Esophagus mucosa (tissue), 1 donor: ENCODE data around the gene EFCAB13. TPM values are rescaled to one million over a fixed set of nuclear protein-coding genes. Genes with fewer than 3 reads are reported as not detected.
"Not testable (repeated sequence)": the region's sequence is repeated elsewhere in the genome, so short reads cannot be mapped to it uniquely, and the experiment has no call there.

Experiments used
- ATAC-seq: fragments of 200-7000 bp; cut with Tn5 transposase; one replicate; pipeline ENCODE4 v1.9.1; 2020
- total RNA-seq: library from RNA; stranded (reverse); gene quantifications from one replicate; pipeline ENCODE4 v1.2.4, GENCODE V29; 2023
- donor health status: DM: yes; HTN: yes; CAD: no.

EFCAB13 gene
- total RNA-seq, 1 donor from 2014 or later = 2.0 TPM

DNA sequence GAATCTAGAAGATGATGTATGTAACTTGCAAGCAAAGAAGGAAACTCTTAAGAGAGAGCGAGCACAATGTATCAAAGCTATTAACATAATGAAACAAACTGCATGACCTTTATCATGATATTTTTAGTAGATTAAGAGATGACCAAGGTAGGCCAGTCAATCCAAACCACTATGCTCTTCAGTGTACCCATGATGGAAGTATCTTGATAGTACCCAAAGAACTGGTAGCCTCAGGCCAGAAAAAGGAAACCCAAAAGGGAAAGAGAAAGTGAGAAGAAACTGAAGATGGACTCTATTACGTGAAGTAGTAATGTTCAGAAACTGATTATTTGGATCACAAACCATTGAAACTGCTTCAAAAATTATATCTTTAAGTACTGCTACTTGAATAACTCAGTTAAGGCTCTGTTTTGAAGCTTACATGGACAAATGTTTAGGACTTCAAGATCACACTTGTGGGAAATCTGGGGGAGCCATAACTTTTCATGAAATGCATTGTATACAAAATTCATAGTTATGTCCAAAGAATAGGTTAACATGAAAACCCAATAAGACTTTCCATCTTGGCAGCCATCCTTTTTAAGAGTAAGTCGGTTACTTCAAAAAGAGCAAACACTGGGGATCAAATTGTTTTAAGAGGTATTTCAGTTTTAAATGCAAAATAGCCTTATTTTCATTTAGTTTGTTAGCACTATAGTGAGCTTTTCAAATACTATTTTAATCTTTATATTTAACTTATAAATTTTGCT is 102.3 kb downstream of the EFCAB13 start:
- ATAC-seq = not testable (repeated sequence)

DNA sequence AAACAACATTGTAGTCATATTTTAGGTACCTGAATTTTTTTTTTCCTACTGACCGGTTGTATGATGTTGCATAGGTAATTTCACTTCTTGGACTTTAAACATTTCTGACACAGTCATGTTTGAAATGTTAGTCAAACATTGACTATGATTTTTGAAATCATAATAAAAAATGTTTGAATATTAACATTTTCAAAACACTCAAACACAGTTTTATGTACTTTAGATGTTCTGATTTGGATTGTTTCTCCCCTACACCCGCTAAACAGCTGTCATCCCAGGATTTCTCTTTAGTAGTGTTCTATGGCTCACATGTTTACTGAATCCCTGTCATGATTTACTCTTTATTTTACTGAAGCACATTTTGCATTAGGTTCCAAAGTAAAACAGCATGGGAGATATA is 104.2 kb downstream of the EFCAB13 start:
- ATAC-seq = no peak

DNA sequence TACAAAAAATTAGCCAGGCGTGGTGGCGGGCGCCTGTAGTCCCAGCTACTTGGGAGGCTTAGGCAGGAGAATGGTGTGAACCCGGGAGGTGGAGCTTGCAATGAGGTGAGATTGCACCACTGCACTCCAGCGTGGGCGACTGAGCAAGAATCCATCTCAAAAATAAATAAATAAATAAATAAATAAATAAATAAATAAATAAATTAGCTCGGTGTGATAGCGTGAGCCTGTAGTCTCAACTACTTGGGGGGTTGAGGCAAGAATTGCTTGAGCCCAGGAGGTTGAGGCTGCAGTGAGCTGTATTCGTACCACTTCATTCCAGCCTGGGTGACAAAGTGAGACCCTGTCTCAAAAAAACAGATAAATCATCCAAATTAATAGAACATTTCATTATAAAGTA is 108.5 kb downstream of the EFCAB13 start:
- not testable (repeated sequence) for ATAC-seq

DNA sequence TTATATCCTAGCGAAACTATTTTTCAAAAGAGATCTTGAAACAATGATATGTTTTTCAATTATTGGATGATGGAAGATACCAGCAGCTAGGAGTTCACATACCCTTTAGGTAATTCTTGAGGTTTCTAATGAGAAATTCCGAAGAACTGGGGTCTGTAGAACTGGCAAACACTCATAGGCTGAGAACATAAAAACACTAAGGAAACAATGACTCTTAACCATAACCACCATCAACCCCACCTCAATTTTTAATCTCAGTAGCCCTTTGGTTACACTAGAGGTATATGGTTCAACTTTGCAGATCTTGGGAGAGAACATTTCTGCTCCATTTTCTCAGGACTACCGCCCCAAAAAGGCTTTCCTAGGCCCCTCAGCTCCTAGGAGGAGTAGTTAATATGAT is 141.4 kb downstream of the EFCAB13 start:
- ATAC-seq = no peak

DNA sequence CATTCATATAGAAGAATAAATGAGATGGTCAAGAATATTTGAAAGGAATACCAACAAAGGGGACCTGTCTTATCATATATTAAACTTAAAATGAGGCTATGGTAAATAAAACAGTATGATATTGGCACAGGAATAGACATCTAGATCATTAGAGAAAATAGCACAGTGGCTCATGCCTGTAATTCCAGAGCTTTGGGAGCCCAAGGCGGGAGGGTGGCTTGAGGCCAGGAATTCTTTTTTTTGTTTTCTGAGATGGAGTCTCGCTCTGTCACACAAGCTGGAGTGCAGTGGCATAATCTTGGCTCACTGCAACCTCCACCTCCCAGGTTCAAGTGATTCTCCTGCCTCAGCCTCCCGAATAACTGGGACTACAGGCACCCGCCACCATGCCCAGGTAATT is 143.2 kb downstream of the EFCAB13 start:
- ATAC-seq = not testable (repeated sequence)

DNA sequence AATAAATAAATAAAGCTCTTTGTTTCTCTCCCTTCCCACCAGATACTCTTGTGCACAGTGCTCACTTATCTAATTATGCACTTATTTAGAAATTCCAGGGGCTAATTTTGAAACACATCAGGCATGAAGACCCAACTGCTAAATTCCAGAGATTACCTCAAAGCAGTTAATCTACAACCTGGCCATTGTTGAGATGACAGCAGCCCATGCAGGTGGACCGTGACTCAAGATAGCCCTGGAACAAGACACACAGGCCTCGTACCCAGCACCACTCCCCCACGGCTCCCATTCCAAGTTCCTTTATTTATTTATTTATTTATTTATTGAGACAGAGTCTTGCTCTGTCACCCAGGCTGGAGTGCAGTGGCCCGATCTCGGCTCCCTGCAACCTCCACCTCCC is 147.1 kb downstream of the EFCAB13 start:
- no peak for ATAC-seq

DNA sequence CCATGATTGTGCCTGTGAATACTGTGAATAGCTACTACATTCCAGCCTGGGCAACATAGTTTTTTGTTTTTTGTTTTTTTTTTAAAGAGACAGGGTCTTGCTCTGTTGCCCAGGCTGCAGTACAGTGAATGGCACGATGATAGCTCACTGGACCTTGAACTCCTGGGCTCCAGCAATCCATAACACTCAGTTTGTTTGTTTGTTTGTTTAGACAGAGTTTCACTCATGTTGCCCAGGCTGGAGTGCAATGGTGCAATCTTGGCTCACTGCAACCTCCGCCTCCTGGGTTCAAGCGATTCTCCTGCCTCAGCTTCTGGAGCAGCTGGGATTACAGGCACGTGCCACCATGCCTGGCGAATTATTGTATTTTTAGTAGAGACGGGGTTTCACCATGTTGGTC is 148.3 kb downstream of the EFCAB13 start:
- ATAC-seq = not testable (repeated sequence)

Other genes starting within 250 kb of the EFCAB13 start
- gene CDC27, start 134.7 kb upstream of the EFCAB13 start, total RNA-seq = 50.6 TPM
- gene MYL4, start 114.6 kb upstream of the EFCAB13 start, total RNA-seq = not detected
- gene ITGB3, start 70.1 kb upstream of the EFCAB13 start, total RNA-seq = 1.7 TPM
- gene NPEPPS, start 207.2 kb downstream of the EFCAB13 start, total RNA-seq = 181 TPM